Urothelium cell line (cell line): ENCODE measurements around the gene HACD3.

Source experiments
- DNase-seq: peaks from one replicate; pipeline ENCODE4 v3.0.0; 2011; ENCODE audit warnings: low spot score, mixed read lengths
- FAIRE-seq: peaks from 2 replicates; lab custom pipeline; 2011; peaks lifted over from hg19 to GRCh38; lab: Jason Lieb, UNC

Gene HACD3, protein sequence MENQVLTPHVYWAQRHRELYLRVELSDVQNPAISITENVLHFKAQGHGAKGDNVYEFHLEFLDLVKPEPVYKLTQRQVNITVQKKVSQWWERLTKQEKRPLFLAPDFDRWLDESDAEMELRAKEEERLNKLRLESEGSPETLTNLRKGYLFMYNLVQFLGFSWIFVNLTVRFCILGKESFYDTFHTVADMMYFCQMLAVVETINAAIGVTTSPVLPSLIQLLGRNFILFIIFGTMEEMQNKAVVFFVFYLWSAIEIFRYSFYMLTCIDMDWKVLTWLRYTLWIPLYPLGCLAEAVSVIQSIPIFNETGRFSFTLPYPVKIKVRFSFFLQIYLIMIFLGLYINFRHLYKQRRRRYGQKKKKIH

GRCh38 chr15:65530318-65531111, at the start of gene HACD3:
Gene HACD3, plus strand, starts transcription at chr15:65530463. Its CDS starts 169 bp downstream, at chr15:65530632.
- peak; percentile 99 for DNase-seq
- FAIRE-seq = peak; percentile 82

DNA sequence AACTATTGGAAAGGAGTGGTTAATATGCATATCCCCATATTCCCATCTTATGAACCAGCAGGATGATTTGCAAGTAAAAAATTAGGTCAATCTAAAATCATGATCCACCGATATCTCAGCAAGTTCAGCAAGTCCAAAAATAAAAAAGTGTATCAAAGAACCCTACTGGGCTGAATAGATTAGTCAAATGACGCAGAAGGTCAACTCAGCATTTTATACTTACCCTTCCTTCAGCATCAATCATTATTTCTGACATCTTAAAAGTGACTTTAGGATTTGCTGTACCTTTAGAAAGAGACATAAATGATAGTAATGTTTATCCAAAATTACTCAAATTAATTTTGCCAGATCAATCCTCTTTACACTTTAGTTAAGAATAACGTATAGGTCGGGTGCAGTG, 45.4 kb upstream of the HACD3 start:
- FAIRE-seq = no peak
- no peak for DNase-seq

- DNase-seq (no peak), FAIRE-seq (no peak)
Measured at GRCh38 chr15:65494076-65494475, 36.2 kb upstream of the HACD3 start.

DNA sequence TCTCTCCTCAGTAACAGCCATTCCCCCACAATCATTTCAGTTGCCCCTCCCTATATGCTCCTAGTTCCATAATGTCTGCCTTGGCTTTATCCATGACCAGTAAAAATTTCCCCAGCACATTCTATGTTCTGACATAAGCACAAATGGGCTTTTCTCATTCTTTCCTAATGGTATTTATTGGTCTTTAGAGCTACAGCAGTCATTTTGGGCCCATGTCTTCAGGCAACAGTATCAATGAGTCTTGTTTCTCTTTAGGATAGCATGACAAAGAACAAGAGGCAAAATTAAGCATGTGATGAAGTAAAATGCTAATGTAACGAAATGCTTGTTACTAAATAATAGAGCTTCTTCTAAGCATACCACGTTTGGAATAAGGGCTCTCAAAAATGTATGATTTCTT, 20.9 kb upstream of the HACD3 start:
- peak; percentile 17 for FAIRE-seq

DNA sequence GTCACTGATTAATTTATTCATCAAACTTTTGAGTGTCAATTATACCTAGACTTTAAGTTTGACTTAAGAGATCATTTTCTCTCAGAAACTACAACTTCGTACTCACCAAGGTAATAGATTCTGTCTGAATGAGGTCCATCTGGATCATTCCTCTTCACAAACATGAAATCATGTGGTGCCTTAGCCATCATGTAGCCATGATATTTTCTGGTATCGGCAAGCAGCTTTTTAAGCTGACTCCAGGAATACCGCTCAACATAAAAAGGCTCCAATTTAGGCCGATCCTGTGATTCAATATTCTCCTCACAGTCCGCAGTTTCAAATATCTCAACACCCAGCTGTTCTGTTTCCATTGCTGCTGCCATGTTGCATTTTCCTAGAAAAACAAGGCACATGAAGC, 18.1 kb upstream of the HACD3 start:
- no peak for FAIRE-seq
- DNase-seq = no peak

More for the DNA sequence above, 20.9 kb upstream of the HACD3 start:
- DNase-seq = no peak

DNA sequence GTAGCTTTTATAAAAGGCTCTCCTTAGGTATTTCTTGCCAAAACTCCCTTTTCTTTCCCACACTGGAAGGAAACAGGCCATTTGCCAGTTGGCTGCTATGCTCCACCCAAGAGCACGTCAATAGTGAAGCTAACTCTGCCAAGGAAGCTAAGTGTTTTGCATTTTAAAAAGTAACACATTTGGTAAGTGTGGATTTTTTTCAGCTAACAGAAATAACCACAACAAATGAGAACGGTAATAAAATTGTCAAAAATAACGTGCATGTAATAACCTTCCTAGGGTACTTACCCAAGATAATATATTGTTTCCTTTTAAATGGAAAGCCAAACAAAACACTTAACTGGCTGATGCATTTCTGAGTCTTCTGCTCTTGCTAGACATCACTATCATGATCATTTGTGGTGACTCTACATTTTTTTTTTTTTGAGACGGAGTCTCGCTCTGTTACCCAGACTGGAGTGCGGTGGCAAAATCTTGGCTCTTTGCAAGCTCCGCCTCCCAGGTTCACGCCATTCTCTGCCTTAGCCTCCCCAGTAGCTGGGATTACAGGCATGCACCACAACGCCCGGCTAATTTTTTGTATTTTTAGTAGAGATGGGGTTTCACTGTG, 17.4 kb upstream of the HACD3 start:
- DNase-seq (no peak), FAIRE-seq (no peak)

DNA sequence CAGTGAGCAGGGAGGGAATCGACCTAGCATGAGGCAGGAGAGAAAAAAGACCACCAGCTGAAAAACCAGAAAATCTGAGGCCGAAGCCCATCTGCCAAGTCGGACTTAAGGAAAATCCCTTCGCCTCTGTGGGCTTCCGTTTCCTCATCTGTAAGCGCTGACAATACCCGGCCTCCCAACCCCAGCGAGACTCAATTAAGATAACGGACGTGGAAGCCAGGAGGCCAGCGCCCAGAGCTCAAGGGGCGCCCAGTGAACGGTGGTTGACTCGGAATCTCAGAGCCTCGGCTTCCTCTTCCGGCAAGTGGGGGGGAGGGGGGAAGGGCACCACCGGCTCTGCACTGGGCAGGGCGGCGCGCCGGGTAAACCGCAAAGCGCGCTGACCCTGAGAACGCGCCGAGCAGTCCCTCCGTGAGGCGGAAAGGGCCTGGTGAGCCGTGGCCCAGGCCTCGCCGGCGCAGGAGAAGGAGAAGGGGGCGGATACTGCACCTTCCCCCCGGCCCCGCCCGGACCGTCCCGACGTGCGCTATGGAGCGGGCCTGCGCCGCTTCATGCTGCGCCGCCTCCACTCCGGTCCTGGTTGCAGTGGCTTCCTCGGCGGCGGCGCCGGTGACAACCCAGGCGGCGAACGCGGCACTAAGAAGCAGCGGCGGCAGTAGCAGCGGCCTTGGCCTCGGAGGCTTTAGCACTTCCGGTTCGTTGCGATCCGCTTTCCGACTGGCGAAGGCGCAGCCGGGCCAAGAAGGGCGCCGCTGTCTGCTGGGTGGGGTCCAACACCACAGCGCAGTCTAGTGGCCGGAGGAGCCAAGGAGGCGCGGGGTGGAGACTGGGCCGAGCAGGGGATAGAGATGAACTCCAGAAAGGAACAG, 13.0 kb upstream of the HACD3 start, which contains the start of gene DPP8:
TSS of gene DPP8 (minus strand) at position 693 of the 869 bp plus-strand sequence. CDS start 5,136 bp downstream, outside the sequence.
- peak; percentile 97 for DNase-seq
- peak; percentile 98 for FAIRE-seq

DNA sequence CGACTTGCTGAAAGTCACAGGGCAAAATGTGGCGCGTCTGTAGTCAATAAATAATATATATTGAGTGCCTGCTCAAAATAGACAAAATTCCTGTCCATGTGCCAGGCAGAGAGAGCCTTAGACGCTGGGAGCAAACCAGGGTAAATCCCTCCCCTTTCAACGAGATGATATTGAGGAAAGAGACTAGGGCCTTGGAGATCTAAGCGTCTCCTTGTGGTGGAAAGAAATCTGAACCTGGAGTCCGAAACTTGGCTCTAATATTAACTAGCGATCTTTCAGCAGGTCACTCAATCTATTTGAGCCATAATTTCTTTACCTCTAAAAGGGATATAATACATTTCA, 12.4 kb upstream of the HACD3 start:
- no peak for FAIRE-seq

DNA sequence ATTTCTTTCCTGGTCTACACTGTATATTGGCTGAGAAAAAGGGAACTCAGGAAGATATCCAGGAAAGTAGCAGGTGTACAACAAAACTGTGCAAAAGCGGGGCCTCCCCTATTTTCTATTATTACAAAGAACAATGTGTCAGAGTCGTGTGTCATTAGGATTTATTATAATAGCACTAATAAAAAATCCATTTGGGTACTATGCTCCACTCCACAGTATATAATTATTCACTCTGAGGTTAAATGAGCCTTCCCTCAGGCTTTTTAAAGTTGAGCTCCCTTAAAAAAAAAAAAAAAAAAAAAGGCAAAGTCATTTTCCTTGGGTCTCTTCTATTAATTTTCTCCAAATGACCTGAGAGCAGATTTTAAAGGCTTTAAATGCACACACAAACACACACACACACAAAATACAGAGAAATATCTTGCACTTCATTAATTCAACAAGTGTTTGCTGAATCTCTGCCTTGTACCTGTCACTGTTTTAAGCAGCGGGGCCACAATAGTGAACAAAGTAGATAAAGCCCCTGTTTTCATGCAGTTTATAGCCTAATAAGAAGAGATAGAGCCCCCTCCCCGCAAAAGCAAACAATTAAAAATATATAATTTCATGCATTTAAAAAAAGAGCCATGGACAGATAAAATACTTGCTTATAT, 11.5 kb upstream of the HACD3 start:
- DNase-seq (no peak), FAIRE-seq (no peak)

More for the DNA sequence above, 12.4 kb upstream of the HACD3 start:
- DNase-seq = no peak

GRCh38 chr15:65521350-65521749, 8.9 kb upstream of the HACD3 start:
- no peak for DNase-seq
- no peak for FAIRE-seq

- FAIRE-seq (no peak), DNase-seq (no peak)
Measured at GRCh38 chr15:65524226-65524625, 6.0 kb upstream of the HACD3 start.

- FAIRE-seq (no peak), DNase-seq (no peak)
Measured at GRCh38 chr15:65525622-65526021, 4.6 kb upstream of the HACD3 start.

DNA sequence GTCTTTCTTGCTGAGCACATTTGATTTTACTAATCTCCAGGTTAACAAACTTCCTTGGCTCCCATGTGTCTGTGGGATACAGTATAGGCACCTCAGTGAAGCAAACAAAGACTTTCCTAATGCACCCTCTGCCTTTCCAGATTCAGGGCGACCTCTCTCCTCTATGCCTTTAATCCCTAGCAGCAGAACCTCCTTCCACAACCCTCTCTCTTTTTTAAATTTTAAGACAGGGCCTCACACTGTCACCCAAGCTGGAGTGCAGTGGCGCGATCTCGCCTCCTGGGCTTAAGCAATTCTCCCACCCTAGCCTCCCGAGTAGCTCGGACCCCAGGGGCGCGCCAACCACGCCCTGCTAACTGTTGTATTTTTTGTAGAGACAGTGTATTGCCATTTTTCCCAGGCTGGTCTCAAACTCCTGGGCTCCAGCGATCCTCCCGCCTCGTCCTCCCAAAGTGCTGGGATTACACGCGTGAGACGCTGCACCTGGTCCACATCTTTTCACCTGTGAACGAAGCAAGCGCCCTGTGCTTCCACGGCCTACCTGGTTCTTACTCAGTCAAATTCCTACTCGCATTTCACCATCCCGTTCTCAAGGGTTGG, 1.7 kb upstream of the HACD3 start:
- no peak for DNase-seq
- no peak for FAIRE-seq

GRCh38 chr15:65529762-65530317, 423 bp upstream of the HACD3 start:
- no peak for FAIRE-seq
- DNase-seq = no peak

GRCh38 chr15:65532738-65533051, 2.4 kb downstream of the HACD3 start:
- FAIRE-seq (no peak), DNase-seq (no peak)

GRCh38 chr15:65533057-65533756, 2.9 kb downstream of the HACD3 start:
- FAIRE-seq = no peak
- no peak for DNase-seq

- FAIRE-seq = no peak
- DNase-seq = no peak
Measured at GRCh38 chr15:65535192-65535591, 4.9 kb downstream of the HACD3 start.

GRCh38 chr15:65540314-65540713, 10.1 kb downstream of the HACD3 start:
- DNase-seq (no peak), FAIRE-seq (no peak)

DNA sequence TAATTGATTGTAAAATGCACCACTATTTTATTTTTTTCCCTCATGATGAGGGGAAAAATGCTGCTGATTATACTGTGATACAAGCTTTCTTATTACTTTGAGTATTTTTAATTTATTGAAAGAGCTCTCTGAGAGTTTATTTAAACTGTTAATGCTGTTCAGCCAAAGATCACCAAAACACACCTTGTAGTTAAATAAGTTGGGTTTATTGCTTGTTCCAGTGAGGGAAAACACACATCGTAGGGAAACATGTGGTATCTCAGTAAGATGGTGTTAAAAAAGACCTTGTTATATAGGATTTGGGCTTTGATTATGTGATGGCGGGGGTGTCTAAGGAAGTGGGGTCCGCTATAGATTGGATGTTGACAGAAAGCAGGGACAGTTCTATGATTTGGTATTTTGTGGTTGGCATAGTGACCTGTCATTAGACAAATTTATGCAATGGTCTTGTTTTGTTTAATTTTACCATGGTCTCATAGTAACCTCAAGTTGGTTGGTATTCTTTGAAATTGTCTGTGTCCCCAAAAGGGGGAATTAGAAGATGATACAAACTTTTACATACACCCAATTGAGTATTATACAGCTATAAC, 11.1 kb downstream of the HACD3 start:
- DNase-seq = no peak
- no peak for FAIRE-seq
